GM21381 (cell line): Measurements from ENCODE around the gene ADAM15.

ENCODE experiments used
- ATAC-seq: cut with Tn5 transposase; IDR thresholded peaks from one replicate; pipeline ENCODE4 v1.9.1; 2021; ENCODE audit warnings: mild to moderate bottlenecking, moderate library complexity; ENCODE audit not compliant: unreplicated experiment

Gene ADAM15, protein sequence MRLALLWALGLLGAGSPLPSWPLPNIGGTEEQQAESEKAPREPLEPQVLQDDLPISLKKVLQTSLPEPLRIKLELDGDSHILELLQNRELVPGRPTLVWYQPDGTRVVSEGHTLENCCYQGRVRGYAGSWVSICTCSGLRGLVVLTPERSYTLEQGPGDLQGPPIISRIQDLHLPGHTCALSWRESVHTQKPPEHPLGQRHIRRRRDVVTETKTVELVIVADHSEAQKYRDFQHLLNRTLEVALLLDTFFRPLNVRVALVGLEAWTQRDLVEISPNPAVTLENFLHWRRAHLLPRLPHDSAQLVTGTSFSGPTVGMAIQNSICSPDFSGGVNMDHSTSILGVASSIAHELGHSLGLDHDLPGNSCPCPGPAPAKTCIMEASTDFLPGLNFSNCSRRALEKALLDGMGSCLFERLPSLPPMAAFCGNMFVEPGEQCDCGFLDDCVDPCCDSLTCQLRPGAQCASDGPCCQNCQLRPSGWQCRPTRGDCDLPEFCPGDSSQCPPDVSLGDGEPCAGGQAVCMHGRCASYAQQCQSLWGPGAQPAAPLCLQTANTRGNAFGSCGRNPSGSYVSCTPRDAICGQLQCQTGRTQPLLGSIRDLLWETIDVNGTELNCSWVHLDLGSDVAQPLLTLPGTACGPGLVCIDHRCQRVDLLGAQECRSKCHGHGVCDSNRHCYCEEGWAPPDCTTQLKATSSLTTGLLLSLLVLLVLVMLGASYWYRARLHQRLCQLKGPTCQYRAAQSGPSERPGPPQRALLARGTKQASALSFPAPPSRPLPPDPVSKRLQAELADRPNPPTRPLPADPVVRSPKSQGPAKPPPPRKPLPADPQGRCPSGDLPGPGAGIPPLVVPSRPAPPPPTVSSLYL

DNA sequence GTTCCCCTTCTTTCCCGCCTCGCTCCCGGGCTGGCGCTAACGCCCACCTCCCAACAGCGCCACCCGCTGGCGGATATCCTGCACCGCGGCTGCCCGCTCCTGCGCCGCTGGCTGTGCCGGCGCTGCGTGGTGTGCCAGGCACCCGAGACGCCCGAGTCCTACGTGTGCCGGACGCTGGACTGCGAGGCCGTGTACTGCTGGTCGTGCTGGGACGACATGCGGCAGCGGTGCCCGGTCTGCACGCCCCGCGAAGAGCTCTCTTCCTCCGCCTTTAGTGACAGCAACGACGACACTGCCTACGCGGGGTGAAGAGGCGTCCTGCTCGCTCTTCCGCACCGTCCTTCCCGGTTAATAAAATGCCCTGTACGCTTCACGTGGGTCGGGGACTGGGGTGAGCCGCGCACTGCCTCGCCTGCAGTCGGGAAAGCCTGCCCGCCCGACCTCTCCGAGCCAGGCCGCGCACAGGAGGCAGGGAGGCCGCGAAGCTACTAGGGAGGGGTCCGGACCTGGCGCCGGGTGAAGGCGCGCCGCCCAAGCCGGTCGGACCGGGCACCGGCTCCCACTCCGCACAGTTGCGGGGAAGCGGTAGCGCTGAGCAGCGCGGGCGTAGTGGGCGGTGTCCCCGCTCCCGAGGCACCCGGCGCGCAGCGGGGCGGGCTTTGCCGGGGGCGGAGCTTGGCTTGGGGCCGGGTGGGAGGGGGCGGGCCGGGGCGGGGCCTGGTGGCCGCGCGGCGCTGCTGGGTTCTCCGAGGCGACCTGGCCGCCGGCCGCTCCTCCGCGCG is at the start of gene ADAM15:
Gene ADAM15 (plus strand): TSS at position 757 of the 782 bp plus-strand sequence. CDS start 71 bp downstream, outside the sequence.
- ATAC-seq: peak; percentile 56

DNA sequence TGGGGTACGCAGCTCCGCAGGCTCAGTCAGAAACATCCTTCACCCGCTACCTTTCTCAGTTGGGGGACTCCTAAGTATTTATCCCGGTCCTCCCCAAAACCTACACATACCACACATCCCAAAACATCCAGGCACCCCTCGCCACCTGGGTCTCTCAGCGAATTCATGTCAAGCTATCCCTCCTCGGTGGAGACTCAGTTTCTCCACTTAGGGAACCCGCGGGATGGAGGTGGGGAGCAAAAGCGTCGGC is 49.8 kb upstream of the ADAM15 start:
- ATAC-seq: no peak

DNA sequence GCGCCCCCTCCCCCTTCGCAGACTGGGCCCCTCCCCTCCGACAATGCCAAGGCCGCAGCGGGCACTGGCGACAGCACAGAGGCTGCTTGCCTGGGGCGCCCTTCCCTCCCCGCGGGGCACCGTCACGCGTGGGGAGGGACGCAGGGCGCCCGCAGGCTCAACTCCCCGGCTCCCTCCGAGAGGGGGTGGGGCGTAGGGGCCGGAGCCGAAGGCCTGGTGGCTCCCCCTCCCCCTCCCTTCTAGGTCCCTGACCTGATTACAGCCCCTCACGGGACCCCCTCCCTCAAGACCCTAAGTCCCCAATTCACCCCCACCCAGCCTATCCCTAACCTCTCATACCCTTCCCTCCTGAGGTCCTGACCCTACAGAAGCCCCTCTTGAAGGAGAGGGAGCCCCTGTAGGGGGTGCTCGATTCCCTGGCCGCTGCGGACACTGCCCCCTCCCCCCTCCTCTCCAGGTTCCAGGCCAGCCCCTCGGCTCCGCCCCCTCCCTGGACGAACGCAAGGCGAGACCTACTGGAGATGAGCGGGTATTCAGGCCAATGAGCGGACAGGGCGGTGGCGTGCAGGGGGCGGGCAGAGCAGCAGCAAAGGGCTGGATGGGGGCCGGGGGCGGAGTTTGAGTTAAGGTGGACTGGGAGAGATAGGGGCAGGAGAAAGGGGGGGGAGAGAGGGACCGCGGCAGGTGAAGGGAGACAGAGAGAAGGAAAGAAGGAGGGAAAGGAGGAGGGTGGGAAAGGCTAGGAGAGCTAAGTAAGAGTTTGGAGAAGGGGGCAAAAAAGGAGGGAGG is 49.2 kb upstream of the ADAM15 start:
- ATAC-seq: peak; percentile 49

DNA sequence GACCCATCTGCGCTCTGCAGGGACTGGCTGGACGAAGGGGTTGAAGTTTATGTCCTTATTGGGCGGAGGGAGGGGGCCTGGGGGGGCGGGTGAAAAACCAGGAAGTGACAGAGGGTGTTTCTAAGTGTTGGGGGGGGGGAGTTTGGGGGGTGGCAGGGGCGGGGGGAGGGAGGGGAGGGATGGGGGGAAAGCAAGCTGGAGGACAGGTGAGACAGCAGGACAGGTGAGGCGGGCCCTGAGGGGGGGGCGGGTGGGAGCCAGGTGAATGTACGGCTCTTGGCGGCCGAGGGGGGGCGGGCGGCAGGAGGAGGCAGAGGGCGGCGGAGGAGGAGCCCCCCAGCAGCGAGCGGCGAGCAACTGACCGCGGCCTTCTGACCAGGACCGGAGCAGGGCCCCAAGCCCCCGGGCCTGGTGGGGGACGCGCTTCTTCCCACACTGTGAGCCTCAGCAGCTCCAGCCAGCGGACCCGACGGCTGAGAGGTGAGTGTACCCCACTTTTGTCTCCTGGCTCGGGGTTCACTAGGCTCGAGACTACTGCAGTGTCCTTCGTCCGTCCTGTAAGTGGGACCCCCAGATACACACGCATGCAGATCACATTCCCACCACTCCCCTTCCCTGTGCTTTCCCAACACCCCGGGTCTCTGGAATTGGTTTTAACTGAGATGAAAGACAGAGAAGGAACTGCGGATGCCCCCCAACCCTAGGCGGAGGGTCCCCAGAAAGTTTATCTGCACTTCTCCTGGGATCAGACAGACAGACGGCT is 48.5 kb upstream of the ADAM15 start, which contains the start of gene ZBTB7B:
Gene ZBTB7B (plus strand): TSS at position 339 of the 763 bp plus-strand sequence. CDS start 11,859 bp downstream, outside the sequence.
- no peak for ATAC-seq

DNA sequence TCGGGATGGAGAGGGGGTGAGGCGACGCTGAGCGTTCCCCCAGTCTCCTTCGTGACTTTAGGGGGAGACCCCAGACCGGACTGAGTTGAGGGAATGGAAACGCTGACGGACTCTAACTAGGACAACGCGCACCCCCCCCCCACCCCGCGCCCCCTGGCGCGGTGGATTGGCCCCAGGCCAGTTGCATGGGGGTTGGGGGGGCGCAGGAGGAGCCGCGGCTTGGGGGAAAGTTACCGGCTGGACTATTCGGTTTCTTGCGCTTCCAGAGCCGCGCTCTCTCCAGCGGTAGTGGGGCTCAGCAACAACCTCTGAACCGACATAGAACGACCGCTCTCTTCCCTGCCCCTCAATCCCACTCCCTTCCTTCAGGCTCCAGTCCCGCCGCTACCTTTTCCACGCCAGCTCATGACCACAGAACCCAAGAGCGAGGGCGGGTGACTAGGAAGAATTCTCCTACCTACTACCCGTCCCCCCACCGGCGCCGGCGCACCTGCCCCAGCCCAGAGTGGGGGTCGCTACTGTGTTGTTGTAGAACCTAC is 47.8 kb upstream of the ADAM15 start:
- no peak for ATAC-seq

DNA sequence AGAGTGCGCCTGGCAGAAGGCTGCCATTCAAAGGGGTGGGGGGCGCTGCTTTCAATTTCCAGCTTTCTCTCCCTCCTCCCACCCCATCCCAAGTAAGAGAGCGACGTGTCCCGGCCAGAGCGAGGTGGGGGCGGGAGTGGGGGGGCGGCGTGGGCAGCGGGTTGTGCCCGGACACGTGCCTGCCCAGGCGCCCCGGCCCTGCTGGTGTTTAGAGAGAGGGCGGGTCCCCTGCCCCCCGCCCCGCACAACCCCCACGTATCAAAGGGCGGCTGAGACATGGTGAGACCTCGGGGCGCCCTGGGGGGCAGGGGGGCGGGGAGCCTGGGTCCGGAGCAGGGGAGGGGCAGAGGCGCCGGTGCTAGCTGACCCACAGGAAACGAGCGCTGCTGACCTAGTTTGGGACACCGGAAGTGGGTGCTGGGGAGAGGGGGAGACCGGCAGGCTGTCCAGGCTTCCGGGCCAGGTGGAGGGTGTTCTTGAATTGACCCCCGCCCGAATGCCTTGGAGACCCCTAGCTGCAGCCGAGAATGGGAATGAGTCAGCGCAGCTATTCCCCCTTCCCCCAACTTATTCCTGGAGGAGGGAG is 47.3 kb upstream of the ADAM15 start:
- no peak for ATAC-seq

DNA sequence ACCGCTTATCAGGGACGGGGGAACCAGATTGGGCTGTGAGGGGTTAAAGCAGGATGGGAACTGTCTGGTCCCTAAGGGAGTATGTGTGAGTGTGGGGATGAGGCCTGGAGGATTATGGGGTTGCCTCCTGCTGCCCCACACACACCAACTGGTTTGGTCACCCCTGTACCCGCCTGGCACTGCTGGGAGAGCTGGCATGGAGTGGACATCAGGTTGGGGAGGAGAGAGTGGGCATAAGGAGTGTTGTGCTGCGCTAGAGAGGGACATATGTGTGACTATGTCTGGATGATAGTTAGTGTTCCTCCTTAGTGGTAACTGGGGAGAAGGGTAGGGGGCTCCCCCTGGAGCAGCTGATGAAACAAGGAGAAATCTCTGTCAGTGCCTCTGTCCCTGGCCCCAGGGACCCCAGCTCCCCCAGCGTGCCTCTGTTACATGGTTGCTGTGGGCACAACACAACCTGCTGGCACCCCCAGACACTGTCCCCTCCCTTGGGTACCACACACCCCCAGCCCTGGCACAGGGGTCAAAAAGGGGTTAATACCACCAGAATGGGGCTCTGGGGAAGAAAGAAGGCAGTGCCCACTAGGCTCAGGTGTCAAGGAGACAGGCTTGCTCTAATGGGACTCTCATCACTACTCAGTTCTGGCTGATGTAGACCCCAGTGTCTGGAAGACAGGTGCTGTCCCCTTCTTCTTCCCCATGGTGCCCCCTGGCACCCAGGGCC is 46.6 kb upstream of the ADAM15 start:
- no peak for ATAC-seq

DNA sequence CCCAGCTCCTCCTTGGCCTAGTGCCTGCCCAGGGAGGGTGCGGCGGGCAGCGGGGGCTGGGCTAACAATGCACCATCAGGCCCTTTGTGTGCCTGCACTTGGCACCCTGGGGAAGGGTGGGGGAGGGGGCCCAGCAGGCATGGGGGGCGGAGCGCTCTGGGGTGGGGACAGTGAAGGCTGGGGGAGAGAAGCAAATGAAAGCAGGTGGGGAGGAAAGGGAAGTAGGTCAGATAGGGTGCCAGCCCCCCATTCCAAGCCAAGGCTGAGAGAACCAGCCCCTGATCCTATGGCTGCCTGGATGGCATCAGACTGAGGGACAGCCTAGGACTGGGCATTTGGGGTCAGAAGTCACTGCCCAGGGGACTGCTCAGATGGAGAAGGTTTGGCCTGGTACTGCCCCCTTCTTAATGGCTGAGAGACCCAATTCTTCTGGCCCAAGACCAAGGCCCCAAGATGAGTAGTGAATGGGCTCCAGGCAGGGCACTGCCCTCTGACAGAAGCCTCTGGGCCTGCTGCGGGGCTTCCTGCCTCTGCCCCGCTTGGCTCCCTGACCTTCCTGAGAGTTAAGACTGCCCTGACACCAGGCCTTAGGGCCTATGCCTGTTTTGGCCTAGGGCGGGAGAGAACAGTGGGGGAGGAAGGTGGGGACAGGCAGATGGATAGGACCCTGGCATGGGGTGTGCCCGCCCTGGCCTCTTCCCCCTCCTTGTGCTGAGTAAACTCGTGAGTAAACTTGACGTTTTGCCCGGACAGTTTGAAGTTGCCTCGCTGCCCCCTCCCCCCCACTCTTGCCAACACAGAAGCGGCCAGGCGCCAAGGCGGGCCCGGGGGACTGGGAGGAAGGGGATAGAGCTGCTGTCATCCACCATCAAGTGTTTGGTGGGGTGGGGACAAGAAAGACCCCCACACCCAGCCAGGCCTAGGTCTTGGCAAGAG is 45.8 kb upstream of the ADAM15 start:
- no peak for ATAC-seq

DNA sequence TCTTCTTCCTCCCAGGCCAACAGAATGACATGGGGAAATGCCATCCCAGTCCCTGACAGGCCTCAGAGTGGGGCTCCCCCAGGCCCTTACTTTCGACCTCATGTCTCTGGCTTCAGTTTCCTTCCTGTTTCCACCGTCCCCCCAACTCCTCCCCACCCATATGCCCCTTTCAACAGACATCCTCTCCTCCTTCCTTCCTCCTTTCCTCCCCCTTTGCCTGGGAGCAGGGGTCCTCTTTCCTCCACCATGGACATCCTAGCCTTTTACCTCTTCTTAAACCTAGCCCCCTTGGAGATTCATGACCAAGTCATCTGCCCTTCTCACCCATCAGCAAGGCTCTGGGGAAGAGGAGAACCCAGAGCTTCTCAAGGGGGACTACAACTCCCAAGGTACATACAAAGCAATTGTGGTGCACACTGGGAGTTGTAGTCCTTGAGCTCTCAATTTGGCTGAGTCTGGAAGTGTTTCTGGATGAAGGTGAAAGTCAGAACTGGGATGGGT is 44.5 kb upstream of the ADAM15 start:
- ATAC-seq: no peak

DNA sequence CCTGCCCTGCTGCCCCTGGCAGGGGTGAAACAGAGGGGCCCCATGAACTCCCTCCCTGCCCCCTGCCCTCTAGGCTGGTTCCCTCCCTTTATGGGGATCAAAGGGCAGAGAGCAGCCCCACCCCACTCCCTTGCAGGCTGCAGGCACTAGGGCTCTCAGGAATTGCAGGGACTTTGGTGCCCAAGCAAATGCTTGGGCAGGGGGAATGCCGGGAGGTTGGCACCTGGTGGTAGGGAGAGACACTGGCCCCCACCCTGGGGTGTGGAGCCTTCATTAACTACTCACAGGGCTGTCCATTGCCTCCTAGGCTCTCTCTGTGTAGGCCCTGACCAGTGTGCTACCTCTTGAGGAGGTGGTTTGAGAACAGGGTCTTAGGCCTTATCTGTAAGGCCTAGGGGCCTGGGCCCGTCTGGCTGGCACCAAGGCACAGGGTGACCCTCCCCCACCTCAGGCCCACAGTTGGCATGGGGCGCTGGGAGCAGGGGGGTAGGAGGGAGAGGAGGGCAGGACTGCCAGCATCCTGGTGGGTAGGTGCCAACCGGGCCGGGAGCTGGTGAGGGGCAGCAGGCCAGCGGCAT is 43.8 kb upstream of the ADAM15 start:
- no peak for ATAC-seq

DNA sequence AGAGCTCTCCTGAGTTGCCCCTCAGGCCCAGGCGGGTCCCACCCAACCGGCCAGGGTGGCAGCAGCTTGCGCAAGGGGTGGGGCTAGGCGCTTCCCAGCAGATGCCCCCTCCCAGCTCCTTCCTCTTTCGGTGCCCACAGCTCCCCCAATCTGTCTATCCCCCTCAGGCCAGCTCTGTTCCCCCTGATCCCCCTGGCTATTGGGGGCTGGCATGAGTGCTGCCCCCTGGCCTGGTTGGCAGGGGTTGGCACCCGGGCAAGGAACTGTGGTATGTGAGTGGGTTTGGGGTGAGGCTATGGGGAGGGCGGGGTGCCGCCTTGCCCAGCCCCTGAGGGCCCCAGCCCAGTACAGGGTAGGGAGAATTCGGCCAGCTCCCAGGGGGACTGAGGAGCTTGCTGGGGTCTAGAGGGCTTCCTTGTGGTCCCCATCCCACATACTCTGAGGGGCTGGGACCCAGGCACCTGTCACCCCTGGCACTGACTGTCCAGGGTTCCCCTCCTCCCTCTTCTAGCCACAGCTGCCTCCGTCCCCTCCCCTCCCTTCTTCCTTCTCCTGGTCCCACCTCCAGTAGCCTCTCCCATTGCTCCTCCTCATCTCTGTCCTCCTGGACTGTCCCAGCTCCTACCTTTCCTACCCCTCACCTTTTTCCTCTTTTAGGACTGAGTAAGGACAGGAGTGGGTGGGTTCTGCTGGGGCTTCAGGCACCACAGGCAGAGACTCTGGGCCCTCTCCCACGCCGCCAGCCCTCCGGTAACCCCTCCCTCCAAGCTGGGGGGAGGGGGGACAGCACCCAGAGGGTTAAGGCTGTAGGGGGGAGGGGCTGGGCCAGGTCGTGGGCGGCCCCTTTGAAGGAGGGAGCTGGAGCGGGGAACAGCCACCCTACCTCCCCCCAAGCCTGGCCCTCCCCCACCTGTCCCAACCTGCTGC is 42.8 kb upstream of the ADAM15 start:
- ATAC-seq: no peak

DNA sequence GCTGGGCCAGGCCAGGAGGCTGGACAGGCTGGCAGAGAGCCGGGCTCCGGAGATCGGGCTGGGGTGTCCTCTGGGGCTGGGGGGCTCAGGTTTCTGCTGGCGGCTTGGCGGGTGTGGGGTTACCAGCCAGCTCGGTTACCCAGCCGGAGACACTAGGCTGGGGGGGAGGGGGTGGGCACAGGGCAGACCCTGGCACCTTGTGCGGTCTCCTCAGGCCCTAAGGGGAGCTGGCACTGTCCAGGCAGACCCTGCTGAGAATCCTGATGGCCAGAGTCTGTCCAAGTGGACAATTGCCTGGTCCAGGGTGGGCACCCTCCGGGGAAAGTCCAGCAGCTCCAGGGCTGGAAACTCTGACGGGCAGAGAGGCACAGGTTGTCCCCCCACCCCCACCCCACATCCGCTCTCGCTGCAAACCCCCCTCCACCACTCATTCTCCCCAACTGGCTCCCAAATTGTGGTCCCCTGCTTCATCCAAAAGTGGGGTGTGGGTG is 41.9 kb upstream of the ADAM15 start:
- no peak for ATAC-seq

DNA sequence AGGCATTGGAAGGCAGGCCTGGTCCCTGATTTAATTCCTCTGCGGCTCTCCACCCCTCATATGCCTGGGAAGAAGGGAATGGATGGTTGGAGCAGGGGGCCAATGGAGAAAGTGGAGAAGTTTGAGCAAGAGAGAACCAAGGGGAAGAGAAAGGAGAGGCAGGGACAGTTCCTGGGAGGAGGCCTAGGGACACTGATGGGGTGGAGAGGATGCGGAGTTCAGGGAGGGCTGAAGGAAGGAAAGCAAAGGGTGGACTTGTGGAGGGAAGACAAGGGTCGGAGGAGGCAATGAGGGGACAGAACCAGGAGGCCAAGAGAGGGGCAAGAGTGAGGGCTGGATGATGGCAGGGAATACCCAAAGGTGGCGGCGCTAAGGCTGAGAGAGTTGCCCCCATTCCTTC is 41.4 kb upstream of the ADAM15 start:
- ATAC-seq: no peak

DNA sequence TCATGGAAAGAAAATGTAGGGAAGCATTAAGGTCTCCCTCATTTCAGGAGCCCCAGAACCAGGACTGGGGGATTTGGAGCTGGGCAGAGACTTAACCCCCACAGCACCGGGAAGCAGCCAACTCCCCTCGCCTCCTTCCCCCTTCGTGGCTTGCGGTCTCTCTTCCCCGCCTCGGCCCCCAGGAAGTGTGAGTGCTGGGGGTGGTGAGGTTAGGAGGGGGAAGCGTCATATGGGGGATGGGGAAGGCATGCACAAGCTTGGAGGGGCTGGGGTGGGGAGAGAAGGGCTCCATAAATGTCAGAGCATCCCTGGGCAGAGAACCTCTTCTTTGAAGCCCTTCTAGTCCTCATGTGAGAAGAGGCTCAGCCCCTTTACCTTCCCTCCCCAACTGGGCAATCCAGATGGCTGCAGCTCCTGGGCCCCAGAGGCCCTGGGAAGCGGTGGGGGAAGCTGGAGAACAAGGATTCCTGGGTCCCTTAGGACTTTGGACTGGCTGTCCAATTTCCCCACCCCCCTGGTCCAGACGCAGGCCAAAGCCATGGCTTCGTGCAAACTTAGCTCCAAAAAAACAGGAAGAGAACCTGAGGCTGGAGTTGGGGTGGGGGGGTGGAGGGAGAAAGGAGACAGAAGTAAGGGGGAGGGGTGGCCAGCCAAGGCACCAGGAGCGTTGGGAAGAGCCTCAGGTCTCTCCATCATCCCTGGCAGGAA is 40.8 kb upstream of the ADAM15 start:
- no peak for ATAC-seq

DNA sequence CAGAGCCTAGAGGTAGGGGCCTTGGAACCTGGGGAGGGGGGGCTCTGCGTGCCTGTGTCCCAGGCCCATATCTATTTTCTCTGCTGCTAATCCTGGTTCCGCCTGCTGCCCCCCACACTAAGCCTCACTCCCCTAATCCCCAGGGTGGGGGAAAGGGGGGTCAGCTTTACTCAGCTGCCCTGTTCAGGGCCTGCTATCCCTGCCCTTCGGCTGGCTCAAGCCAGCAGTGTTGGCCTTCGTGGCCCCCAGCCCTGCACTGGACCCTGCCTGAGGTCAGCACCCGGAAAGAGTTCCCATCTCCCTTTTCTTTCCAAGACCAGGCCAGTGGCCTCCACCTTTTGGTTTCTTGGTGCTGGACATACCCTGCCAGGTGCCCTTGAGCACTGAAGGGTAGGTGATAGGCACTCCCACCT is 40.1 kb upstream of the ADAM15 start:
- no peak for ATAC-seq
